Measurements from ENCODE around the gene GUCY2C. TPM values are rescaled to one million over a fixed set of nuclear protein-coding genes. Genes with fewer than 3 reads are reported as not detected.

The GUCY2C gene
- total RNA-seq, 1 experiment from 2014 or later = 1.9 TPM

- H3K27me3 ChIP-seq (ENCODE audit: insufficient read depth, low read length) = no peaks in the 10 kb centered on the region
- no peak overlapping the region for H3K4me3 Mint-ChIP-seq
- H4K20me1 ChIP-seq (ENCODE audit: control insufficient read depth, insufficient read depth, insufficient read length) = no peaks in the 10 kb centered on the region
- no peak overlapping the region for H4K5ac ChIP-seq (ENCODE audit: insufficient read length, low read depth, low read length)
- TF ChIP-seq, protein P1, sequence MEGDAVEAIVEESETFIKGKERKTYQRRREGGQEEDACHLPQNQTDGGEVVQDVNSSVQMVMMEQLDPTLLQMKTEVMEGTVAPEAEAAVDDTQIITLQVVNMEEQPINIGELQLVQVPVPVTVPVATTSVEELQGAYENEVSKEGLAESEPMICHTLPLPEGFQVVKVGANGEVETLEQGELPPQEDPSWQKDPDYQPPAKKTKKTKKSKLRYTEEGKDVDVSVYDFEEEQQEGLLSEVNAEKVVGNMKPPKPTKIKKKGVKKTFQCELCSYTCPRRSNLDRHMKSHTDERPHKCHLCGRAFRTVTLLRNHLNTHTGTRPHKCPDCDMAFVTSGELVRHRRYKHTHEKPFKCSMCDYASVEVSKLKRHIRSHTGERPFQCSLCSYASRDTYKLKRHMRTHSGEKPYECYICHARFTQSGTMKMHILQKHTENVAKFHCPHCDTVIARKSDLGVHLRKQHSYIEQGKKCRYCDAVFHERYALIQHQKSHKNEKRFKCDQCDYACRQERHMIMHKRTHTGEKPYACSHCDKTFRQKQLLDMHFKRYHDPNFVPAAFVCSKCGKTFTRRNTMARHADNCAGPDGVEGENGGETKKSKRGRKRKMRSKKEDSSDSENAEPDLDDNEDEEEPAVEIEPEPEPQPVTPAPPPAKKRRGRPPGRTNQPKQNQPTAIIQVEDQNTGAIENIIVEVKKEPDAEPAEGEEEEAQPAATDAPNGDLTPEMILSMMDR (conservative IDR thresholded peaks at IDR 0.05) = peak; percentile 80
- no peak overlapping the region for H2BK12ac ChIP-seq (ENCODE audit: insufficient read length, low read depth, low read length)
- no peak overlapping the region for H3K56ac ChIP-seq (ENCODE audit: insufficient read length, low read depth, low read length)
- no CpG with 5 or more reads among the region's 1 CpG for WGBS (ENCODE audit: extremely low coverage, insufficient read length, low lambda C conversion rate)
- peaks cover 40 to 43% of the 10 kb centered on the region in 2 experiments for H3K4me1 Mint-ChIP-seq
- no peak overlapping the region for H2AFZ ChIP-seq (ENCODE audit: low read length)
- H3K23ac ChIP-seq (ENCODE audit: insufficient read length, low read depth, low read length) = no peak overlapping the region
- H2BK5ac ChIP-seq (ENCODE audit: insufficient read length, low read length) = no peak overlapping the region
- H3K36me3 Mint-ChIP-seq (ENCODE audit: insufficient read depth in 1 of 3, low read depth in 3 of 3) = peaks cover 6 to 13% (median 7%) of the 10 kb centered on the region in 3 experiments; a peak in 6 of 7 replicates
- no peaks in the 10 kb centered on the region for H3K23me2 ChIP-seq (ENCODE audit: insufficient read length, low read depth, low read length, poor library complexity, severe bottlenecking)
- no peaks in the 10 kb centered on the region for H3K9me3 ChIP-seq (ENCODE audit: control insufficient read depth, low read depth, low read length)
- H3K4ac ChIP-seq (ENCODE audit: low read depth, low read length) = no peak overlapping the region
- no peak overlapping the region for H3K27ac ChIP-seq (ENCODE audit: insufficient read length, low read depth, low read length)
- no peak overlapping the region for H4K8ac ChIP-seq (replicated peaks; ENCODE audit: insufficient read length, low read depth, low read length)
- no peaks in the 10 kb centered on the region for H3K27me3 Mint-ChIP-seq (ENCODE audit: low read depth)
- H3K4me2 ChIP-seq (ENCODE audit: insufficient read depth, insufficient read length, low read length) = no peak overlapping the region
- peaks cover 4 to 12% of the 10 kb centered on the region in 2 experiments for H3K9me3 Mint-ChIP-seq
- no peak overlapping the region for H3K14ac ChIP-seq (ENCODE audit: insufficient read depth, low read length)
- H3K9ac ChIP-seq (ENCODE audit: extremely low read depth, insufficient read length, low read length) = no peak overlapping the region
- no peaks in the 10 kb centered on the region for H3K79me1 ChIP-seq (ENCODE audit: insufficient read depth, low read depth, low read length, poor library complexity, severe bottlenecking)
- no peak overlapping the region for H3T11ph ChIP-seq (ENCODE audit: low read length)
- H3K4me1 ChIP-seq (ENCODE audit: insufficient read depth, low read length) = peaks cover 18% of the 10 kb centered on the region
- H2BK120ac ChIP-seq (ENCODE audit: low read depth, low read length, poor library complexity, severe bottlenecking) = no peak overlapping the region
- no peaks in the 10 kb centered on the region; the same call in 1 of the 2 replicates for H3K79me2 ChIP-seq (ENCODE audit: insufficient read depth, low read length)
- no peak overlapping the region for H2BK20ac ChIP-seq (ENCODE audit: low read depth, low read length, poor library complexity, severe bottlenecking)
- no peak overlapping the region for H3K27ac Mint-ChIP-seq
- H2BK15ac ChIP-seq (ENCODE audit: low read depth, low read length) = no peak overlapping the region
- H4K91ac ChIP-seq (ENCODE audit: insufficient read length, low read depth, low read length) = no peak overlapping the region
- no peak overlapping the region for H2AK5ac ChIP-seq (ENCODE audit: insufficient read length, low read length)
- H3K18ac ChIP-seq (ENCODE audit: insufficient read length, low read depth, low read length) = no peak overlapping the region
- DNase-seq = peak; percentile 81
These were observed 20.5 kb upstream of the GUCY2C start for GRCh38 chr12:14716848-14717444.

Data from H9 (cell line).